Hepatocyte (in vitro differentiated cells): ENCODE data around the gene TAAR1. TPM values are rescaled to one million over a fixed set of nuclear protein-coding genes. Genes with fewer than 3 reads are reported as not detected.

ENCODE experiments used
- DNase-seq: peaks from one replicate; pipeline ENCODE4 v3.0.0-alpha.2; 2016; ENCODE audit warnings: low spot score
- H2AFZ ChIP-seq: fragments of 200-600 bp; sonication (generic); 2 replicates; pipeline ENCODE4 v1.6.0; 2016; ENCODE audit warnings: antibody characterized with exemption, mild to moderate bottlenecking
- H3K27ac ChIP-seq: fragments of 200-600 bp; sonication (generic); 2 replicates; pipeline ENCODE4 v1.5.1; 2016; ENCODE audit warnings: mild to moderate bottlenecking
- H3K27me3 ChIP-seq: fragments of 200-600 bp; sonication (generic); 2 replicates; pipeline ENCODE4 v1.6.1; 2016
- H3K36me3 ChIP-seq: fragments of 200-600 bp; sonication (generic); replicated peaks from 2 replicates; pipeline ENCODE4 v1.5.1; 2016; ENCODE audit warnings: low read depth; ENCODE audit not compliant: insufficient read depth
- H3K4me1 ChIP-seq: fragments of 200-600 bp; sonication (generic); 2 replicates; pipeline ENCODE4 v1.5.1; 2016; ENCODE audit warnings: mild to moderate bottlenecking, moderate library complexity; ENCODE audit not compliant: insufficient read depth
- H3K4me2 ChIP-seq: fragments of 200-600 bp; sonication (generic); 2 replicates; pipeline ENCODE4 v1.6.0; 2016
- H3K4me3 ChIP-seq: fragments of 200-600 bp; sonication (generic); 2 replicates; pipeline ENCODE4 v1.5.1; 2016; ENCODE audit warnings: mild to moderate bottlenecking
- H3K79me2 ChIP-seq: fragments of 200-600 bp; sonication (generic); 2 replicates; pipeline ENCODE4 v1.6.0; 2017; ENCODE audit warnings: mild to moderate bottlenecking
- H3K9me2 ChIP-seq: fragments of 200-600 bp; sonication (generic); replicated peaks from 2 replicates; pipeline ENCODE4 v1.6.0; 2017; ENCODE audit warnings: mild to moderate bottlenecking; ENCODE audit not compliant: insufficient read depth
- H3K9me3 ChIP-seq: fragments of 200-600 bp; sonication (generic); 2 replicates; pipeline ENCODE4 v1.5.1; 2016; ENCODE audit warnings: low read depth, mild to moderate bottlenecking
- H4K20me1 ChIP-seq: fragments of 200-600 bp; sonication (generic); 2 replicates; pipeline ENCODE4 v1.6.0; 2016; ENCODE audit warnings: mild to moderate bottlenecking; ENCODE audit not compliant: insufficient read depth, poor library complexity, severe bottlenecking
- CTCF ChIP-seq: fragments of 200-600 bp; sonication (generic); IDR thresholded peaks from 2 replicates; pipeline ENCODE4 v1.5.1; 2016; ENCODE audit warnings: antibody characterized with exemption, mild to moderate bottlenecking; ENCODE audit not compliant: poor library complexity
- EZH2 ChIP-seq: fragments of 200-600 bp; sonication (generic); IDR thresholded peaks from 2 replicates; pipeline ENCODE4 v1.6.1; 2016; ENCODE audit warnings: antibody characterized with exemption, mild to moderate bottlenecking, borderline replicate concordance
- EZH2phosphoT487 ChIP-seq: fragments of 200-600 bp; sonication (generic); IDR thresholded peaks from one replicate; pipeline ENCODE4 v1.6.1; 2018; ENCODE audit warnings: antibody characterized with exemption, mild to moderate bottlenecking, low read depth, moderate library complexity; ENCODE audit not compliant: unreplicated experiment, severe bottlenecking
- WGBS: methylation state at CpG from one replicate; pipeline ENCODE4 v1.1.6; 2016; ENCODE audit warnings: low lambda C conversion rate; ENCODE audit errors: missing lambda C conversion rate; 5-methylcytosine and 5-hydroxymethylcytosine counted together
- polyA plus RNA-seq: library from polyadenylated mRNA; unstranded; fragments of >200 nt; fragmentation: Nextera tagmentation; extraction: Ambion mirVana; gene quantifications from 2 replicates; pipeline ENCODE4 v1.2.1, GENCODE V29; 2016
- total RNA-seq: library from RNA; depleted of rRNA; stranded (reverse); fragments of >200 nt; gene quantifications from 2 replicates; pipeline ENCODE4 v1.2.3, GENCODE V29; 2014

The TAAR1 gene
- total and polyA plus RNA-seq, 2 experiments from 2014 or later, result not detected

DNA sequence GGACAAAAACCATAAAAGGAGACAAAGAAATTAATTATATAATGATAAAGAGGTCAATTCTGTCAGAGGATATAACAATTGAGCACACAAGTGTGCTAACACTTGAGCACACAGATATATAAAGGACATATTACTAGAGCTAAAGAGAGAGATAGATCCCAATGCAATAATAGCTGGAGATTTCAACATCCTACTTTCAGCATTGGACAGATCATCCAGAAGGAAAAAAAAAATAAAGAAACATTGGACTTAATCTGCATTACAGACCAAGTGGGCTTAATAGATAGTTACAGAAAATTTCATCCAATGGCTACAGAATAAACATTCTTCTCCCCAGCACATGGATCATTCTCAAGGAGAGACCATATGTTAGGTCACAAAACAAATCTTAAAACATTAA is 45.0 kb upstream of the TAAR1 start:
- no peak for DNase-seq
- Histone ChIP-seq H3K27me3 (no peaks in the 10 kb centered on the region), H3K9me3 (peaks cover 3% of the 10 kb centered on the region), H3K36me3 (no peaks in the 10 kb centered on the region), H3K79me2 (no peaks in the 10 kb centered on the region), H3K4me1 (no peaks in the 10 kb centered on the region), H3K4me2 (no peak overlapping the region), H4K20me1 (no peaks in the 10 kb centered on the region), H2AFZ (no peak overlapping the region), H3K9me2 (no peaks in the 10 kb centered on the region), H3K27ac (no peak overlapping the region), H3K4me3 (no peak overlapping the region)
- TF ChIP-seq CTCF, result no peak
- TF ChIP-seq EZH2, result no peak
- TF ChIP-seq EZH2phosphoT487, result no peak

GRCh38 chr6:132698608-132699007 is 39.6 kb upstream of the TAAR1 start:
- Histone ChIP-seq H4K20me1 (no peaks in the 10 kb centered on the region), H3K4me2 (no peak overlapping the region), H3K36me3 (no peaks in the 10 kb centered on the region), H3K4me1 (no peaks in the 10 kb centered on the region), H3K9me2 (no peaks in the 10 kb centered on the region), H3K27ac (no peak overlapping the region), H3K9me3 (peaks cover 3% of the 10 kb centered on the region), H3K27me3 (no peaks in the 10 kb centered on the region), H3K4me3 (no peak overlapping the region), H2AFZ (no peak overlapping the region), H3K79me2 (no peaks in the 10 kb centered on the region)
- no peak for DNase-seq
- TF ChIP-seq CTCF, result no peak
- no peak for TF ChIP-seq EZH2
- no peak for TF ChIP-seq EZH2phosphoT487
- 41% methylated on average over 1 of the region's 1 CpG for WGBS

DNA sequence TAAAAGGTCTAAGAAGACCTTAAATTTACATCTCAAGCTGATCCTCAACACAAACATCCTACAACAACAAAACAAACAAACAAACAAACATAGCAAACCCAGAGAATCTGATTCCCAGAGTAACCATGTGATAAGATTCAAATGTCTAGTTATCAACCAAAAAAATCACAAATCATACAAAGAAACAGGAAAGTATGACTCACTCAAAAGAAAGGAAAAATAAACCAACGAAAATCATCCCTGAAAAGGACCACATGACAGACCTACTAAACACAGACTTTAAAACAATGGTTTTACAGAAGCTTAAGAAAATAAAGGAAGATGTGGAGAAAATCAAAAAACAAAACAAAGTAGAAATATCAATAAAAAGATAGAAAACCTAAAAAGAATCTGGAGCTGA is 36.8 kb upstream of the TAAR1 start:
- Histone ChIP-seq H3K36me3 (no peaks in the 10 kb centered on the region), H3K4me1 (no peaks in the 10 kb centered on the region), H3K79me2 (no peaks in the 10 kb centered on the region), H3K27ac (no peak overlapping the region), H2AFZ (no peak overlapping the region), H3K27me3 (no peaks in the 10 kb centered on the region), H4K20me1 (no peaks in the 10 kb centered on the region), H3K9me3 (peaks cover 3% of the 10 kb centered on the region), H3K9me2 (no peaks in the 10 kb centered on the region), H3K4me2 (no peak overlapping the region), H3K4me3 (no peak overlapping the region)
- no peak for DNase-seq
- TF ChIP-seq EZH2, result no peak
- TF ChIP-seq EZH2phosphoT487, result no peak
- TF ChIP-seq CTCF, result no peak
- 76% methylated on average over 1 of the region's 1 CpG for WGBS

DNA sequence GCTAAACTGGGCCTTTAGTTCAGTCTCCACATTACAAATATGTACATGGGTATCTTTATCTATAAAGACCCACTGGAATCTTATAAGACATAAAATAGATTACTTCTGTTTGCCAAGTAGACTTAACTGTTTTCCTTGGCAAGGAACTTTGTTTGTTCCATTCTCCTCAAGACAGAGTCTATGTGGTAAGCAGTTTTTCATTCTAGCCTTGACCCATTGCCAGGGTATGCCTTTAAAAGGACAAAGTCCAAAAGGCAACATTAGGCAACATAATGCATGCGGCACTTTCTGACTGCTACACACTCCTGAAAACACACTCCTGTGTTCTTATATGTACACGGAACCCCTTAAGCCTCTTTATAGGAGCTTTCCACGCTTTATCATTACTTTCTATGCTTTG is 34.5 kb upstream of the TAAR1 start:
- Histone ChIP-seq H3K9me3 (peaks cover 3% of the 10 kb centered on the region), H3K4me1 (no peaks in the 10 kb centered on the region), H3K79me2 (no peaks in the 10 kb centered on the region), H3K4me3 (no peak overlapping the region), H3K27ac (no peak overlapping the region), H4K20me1 (no peaks in the 10 kb centered on the region), H3K4me2 (no peak overlapping the region), H3K9me2 (no peaks in the 10 kb centered on the region), H3K27me3 (no peaks in the 10 kb centered on the region), H3K36me3 (no peaks in the 10 kb centered on the region), H2AFZ (no peak overlapping the region)
- no peak for DNase-seq
- TF ChIP-seq EZH2 (no peak), CTCF (no peak), EZH2phosphoT487 (no peak)
- WGBS, result 84% methylated on average over 3 of the region's 3 CpGs
